ENCODE measurements around the gene LGALS12. TPM values are rescaled to one million over a fixed set of nuclear protein-coding genes. Genes with fewer than 3 reads are reported as not detected.

Gene LGALS12
- total and polyA plus RNA-seq, 2 donors (not counting 1 experiment from before 2014, with no cell fraction given) = not detected

DNA sequence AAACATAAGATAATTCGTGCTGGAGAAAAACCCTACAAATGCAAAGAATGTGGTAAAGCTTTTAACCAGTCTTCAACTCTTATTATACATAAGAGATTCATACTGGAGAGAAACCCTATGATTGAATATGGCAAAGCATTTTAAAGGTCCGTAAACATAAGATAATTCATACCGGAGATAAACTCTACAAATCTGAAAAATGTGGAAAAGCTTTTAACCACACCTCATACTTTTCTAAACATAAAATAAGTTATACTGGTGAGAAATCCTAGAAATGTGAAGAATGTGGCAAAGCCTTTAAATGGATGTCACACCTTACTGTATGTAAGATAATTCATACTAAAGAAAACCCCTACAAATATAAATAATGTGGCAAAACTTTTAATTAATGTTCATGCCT lies 35.6 kb upstream of the LGALS12 start:
- no peaks in the 10 kb centered on the region for H3K4me1 ChIP-seq (ENCODE audit: control insufficient read depth, extremely low read depth, insufficient read depth, low read length)
- H3K36me3 ChIP-seq (ENCODE audit: control insufficient read depth, insufficient read depth, low read length) = no peaks in the 10 kb centered on the region
- DNase-seq (ENCODE audit: low read depth in 2 of 2) = no peak
- H3K4me2 ChIP-seq (ENCODE audit: extremely low read depth, insufficient read depth, low read length) = no peak overlapping the region
- H3K27ac ChIP-seq (ENCODE audit: insufficient read depth, low read length) = no peak overlapping the region
- H3K27me3 ChIP-seq (ENCODE audit: control insufficient read depth, insufficient read depth, low read length) = no peaks in the 10 kb centered on the region
- H3K9me3 ChIP-seq (ENCODE audit: control insufficient read depth, insufficient read depth, low read depth, low read length) = no peaks in the 10 kb centered on the region
- TF ChIP-seq EZH2 (IDR thresholded peaks at IDR 0.05; ENCODE audit: low read length, missing control alignments) = no peak
- TF ChIP-seq CTCF (conservative IDR thresholded peaks at IDR 0.05 in 1 of 2, IDR thresholded peaks at IDR 0.05 in 1 of 2; ENCODE audit: low read depth in 1 of 2, low read length in 2 of 2) = no peak
- no peak overlapping the region for H2AFZ ChIP-seq (ENCODE audit: low read length)
- H3K79me2 ChIP-seq (ENCODE audit: control insufficient read depth, insufficient read depth, low read length) = no peaks in the 10 kb centered on the region
- H3K4me3 ChIP-seq (replicated peaks in 1 of 4; ENCODE audit: control extremely low read depth in 1 of 4, insufficient read depth in 1 of 4, low read depth in 3 of 4, low read length in 4 of 4) = no peak overlapping the region
- no peaks in the 10 kb centered on the region for H4K20me1 ChIP-seq (ENCODE audit: control insufficient read depth, extremely low read depth, insufficient read depth, low read length)
- H3K9ac ChIP-seq (ENCODE audit: insufficient read depth, low read length) = no peak overlapping the region

DNA sequence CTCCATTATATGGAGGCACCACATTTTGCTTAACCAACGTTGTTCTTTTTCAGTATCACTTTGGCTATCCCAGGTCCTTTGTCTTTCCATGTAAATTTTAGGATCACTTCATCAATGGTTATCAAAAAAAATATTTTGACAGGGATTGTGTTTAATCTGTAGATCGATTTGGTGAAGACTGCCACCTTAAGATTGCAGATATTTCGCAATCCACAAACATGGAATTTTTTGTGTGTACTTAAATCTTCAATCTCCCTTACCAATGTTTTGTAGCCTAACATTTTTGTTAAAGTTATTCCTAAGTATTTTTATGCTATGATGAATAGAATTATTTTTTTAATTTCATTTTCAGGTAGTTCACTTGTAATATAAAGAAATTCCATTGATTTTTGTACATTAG lies 33.5 kb upstream of the LGALS12 start:
- no peak overlapping the region for H2AFZ ChIP-seq (ENCODE audit: low read length)
- no peak overlapping the region for H3K4me2 ChIP-seq (ENCODE audit: extremely low read depth, insufficient read depth, low read length)
- H3K4me3 ChIP-seq (replicated peaks in 1 of 4; ENCODE audit: control extremely low read depth in 1 of 4, insufficient read depth in 1 of 4, low read depth in 3 of 4, low read length in 4 of 4) = no peak overlapping the region
- no peaks in the 10 kb centered on the region for H3K9me3 ChIP-seq (ENCODE audit: control insufficient read depth, insufficient read depth, low read depth, low read length)
- TF ChIP-seq EZH2 (IDR thresholded peaks at IDR 0.05; ENCODE audit: low read length, missing control alignments) = no peak
- H3K27me3 ChIP-seq (ENCODE audit: control insufficient read depth, insufficient read depth, low read length) = no peaks in the 10 kb centered on the region
- DNase-seq (ENCODE audit: low read depth in 2 of 2) = no peak
- H3K27ac ChIP-seq (ENCODE audit: insufficient read depth, low read length) = no peak overlapping the region
- H3K9ac ChIP-seq (ENCODE audit: insufficient read depth, low read length) = no peak overlapping the region
- H4K20me1 ChIP-seq (ENCODE audit: control insufficient read depth, extremely low read depth, insufficient read depth, low read length) = no peaks in the 10 kb centered on the region
- no peaks in the 10 kb centered on the region for H3K36me3 ChIP-seq (ENCODE audit: control insufficient read depth, insufficient read depth, low read length)
- H3K79me2 ChIP-seq (ENCODE audit: control insufficient read depth, insufficient read depth, low read length) = no peaks in the 10 kb centered on the region
- no peaks in the 10 kb centered on the region for H3K4me1 ChIP-seq (ENCODE audit: control insufficient read depth, extremely low read depth, insufficient read depth, low read length)

DNA sequence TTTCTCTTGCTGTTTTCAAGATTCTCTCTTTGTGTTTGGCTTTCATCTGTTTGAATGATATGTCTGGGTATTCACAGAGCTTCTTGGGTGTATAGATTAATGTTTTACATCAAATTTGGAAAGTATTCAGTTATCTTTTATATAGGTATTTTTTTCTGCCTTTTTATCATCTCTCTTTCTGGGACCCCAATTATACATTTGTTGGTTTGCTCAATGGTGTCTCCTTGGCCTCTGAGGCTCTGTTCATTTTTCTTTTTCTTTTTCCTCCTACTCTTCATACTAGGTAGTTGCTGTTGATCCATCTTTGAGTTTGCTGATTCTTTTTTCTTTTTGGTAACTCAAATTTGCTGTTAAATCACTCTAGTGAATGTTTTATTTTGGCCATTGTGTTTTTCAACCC lies 29.3 kb upstream of the LGALS12 start:
- no peak overlapping the region for H3K27ac ChIP-seq (ENCODE audit: insufficient read depth, low read length)

More for the DNA sequence above, 29.3 kb upstream of the LGALS12 start:
- Histone ChIP-seq H3K36me3 (ENCODE audit: control insufficient read depth, insufficient read depth, low read length) (no peaks in the 10 kb centered on the region), H3K9me3 (ENCODE audit: control insufficient read depth, insufficient read depth, low read depth, low read length) (no peaks in the 10 kb centered on the region), H2AFZ (ENCODE audit: low read length) (no peak overlapping the region), H3K9ac (ENCODE audit: insufficient read depth, low read length) (no peak overlapping the region), H3K4me2 (ENCODE audit: extremely low read depth, insufficient read depth, low read length) (no peak overlapping the region), H3K79me2 (ENCODE audit: control insufficient read depth, insufficient read depth, low read length) (no peaks in the 10 kb centered on the region), H3K4me1 (ENCODE audit: control insufficient read depth, extremely low read depth, insufficient read depth, low read length) (no peaks in the 10 kb centered on the region), H3K4me3 (replicated peaks in 1 of 4; ENCODE audit: control extremely low read depth in 1 of 4, insufficient read depth in 1 of 4, low read depth in 3 of 4, low read length in 4 of 4) (no peak overlapping the region), H3K27me3 (ENCODE audit: control insufficient read depth, insufficient read depth, low read length) (no peaks in the 10 kb centered on the region), H4K20me1 (ENCODE audit: control insufficient read depth, extremely low read depth, insufficient read depth, low read length) (no peaks in the 10 kb centered on the region)
- DNase-seq (ENCODE audit: low read depth in 2 of 2) = no peak
- no peak for TF ChIP-seq EZH2 (IDR thresholded peaks at IDR 0.05; ENCODE audit: low read length, missing control alignments)
- no peak for TF ChIP-seq CTCF (conservative IDR thresholded peaks at IDR 0.05 in 1 of 2, IDR thresholded peaks at IDR 0.05 in 1 of 2; ENCODE audit: low read depth in 1 of 2, low read length in 2 of 2)

Measured in fibroblast of lung (primary cell).